Peyer's patch (tissue), 4 donors: ENCODE measurements around the gene VEGFD. TPM values are rescaled to one million over a fixed set of nuclear protein-coding genes. Genes with fewer than 3 reads are reported as not detected.

Experiments
- DNase-seq, 3 donors: peaks; one replicate each; pipeline ENCODE4 v3.0.0-alpha.2; 2017 to 2019
- H3K27ac ChIP-seq, 4 donors: fragments of 200-600 bp; sonication (generic); one replicate each; pipeline ENCODE4 v1.5.1; 2016 to 2019
- H3K27me3 ChIP-seq, 2 donors: fragments of 200-600 bp; sonication (generic); one replicate each; pipeline ENCODE4 v1.5.1; 2019
- H3K36me3 ChIP-seq, 3 donors: fragments of 200-600 bp; sonication (generic); one replicate each; pipeline ENCODE4 v1.5.1; 2016 to 2019
- H3K4me1 ChIP-seq, 4 donors: fragments of 200-600 bp; sonication (generic); one replicate each; pipeline ENCODE4 v1.5.1; 2016 to 2019
- H3K4me3 ChIP-seq, 4 donors: fragments of 200-600 bp; sonication (generic); 1 replicate in 3 of 4; 2 replicates in 1 of 4; pipeline ENCODE4 v1.5.1; 2016 to 2019; ENCODE audit warnings: mild to moderate bottlenecking in 1 of 4
- H3K9me3 ChIP-seq, 4 donors: fragments of 200-600 bp; sonication (generic); one replicate each; pipeline ENCODE4 v1.5.1; 2016 to 2019; ENCODE audit warnings: mild to moderate bottlenecking in 1 of 4
- CTCF ChIP-seq, 6 experiments: fragments of 450-650 bp in 4 of 6; fragments of 200-600 bp in 2 of 6; sonication (generic) in 1 of 6; IDR thresholded peaks; one replicate each; pipeline ENCODE4 v1.5.1; 2017 to 2019; ENCODE audit warnings: antibody characterized with exemption in 6 of 6, mild to moderate bottlenecking in 3 of 6, moderate library complexity in 1 of 6
- POLR2A ChIP-seq, 2 donors: fragments of 450-650 bp; IDR thresholded peaks; one replicate each; pipeline ENCODE4 v1.5.1; 2017; ENCODE audit warnings: antibody characterized with exemption in 2 of 2, mild to moderate bottlenecking in 2 of 2, moderate library complexity in 2 of 2
- total RNA-seq, 4 donors: library from RNA; depleted of rRNA; stranded (reverse); fragments of >200 nt; gene quantifications; one replicate each; pipeline ENCODE4 v1.1.0, GENCODE V29; 2016

The VEGFD gene
- total RNA-seq, 4 donors from 2014 or later: 1.9 to 3.4 TPM; not detected in 2

GRCh38 chrX:15366506-15367352 lies 17.5 kb downstream of the VEGFD start:
- TF ChIP-seq POLR2A (IDR thresholded peaks at IDR 0.05): no peak
- TF ChIP-seq CTCF (IDR thresholded peaks at IDR 0.05): no peak
- no peaks in the 10 kb centered on the region for H3K4me1 ChIP-seq
- DNase-seq: no peak
- H3K27me3 ChIP-seq: no peaks in the 10 kb centered on the region
- no peak overlapping the region for H3K27ac ChIP-seq
- H3K36me3 ChIP-seq: no peaks in the 10 kb centered on the region
- H3K9me3 ChIP-seq: no peaks in the 10 kb centered on the region
- H3K4me3 ChIP-seq: no peak overlapping the region

- Histone ChIP-seq H3K36me3 (no peaks in the 10 kb centered on the region), H3K4me1 (no peaks in the 10 kb centered on the region), H3K9me3 (no peaks in the 10 kb centered on the region), H3K27ac (no peak overlapping the region), H3K4me3 (no peak overlapping the region), H3K27me3 (no peaks in the 10 kb centered on the region)
- no peak for TF ChIP-seq CTCF (IDR thresholded peaks at IDR 0.05)
- no peak for DNase-seq
These were observed 24.5 kb downstream of the VEGFD start for GRCh38 chrX:15359701-15360100.

GRCh38 chrX:15358533-15358932 lies 25.7 kb downstream of the VEGFD start:
- TF ChIP-seq CTCF (IDR thresholded peaks at IDR 0.05) (no peak), POLR2A (IDR thresholded peaks at IDR 0.05) (no peak)
- Histone ChIP-seq H3K27ac (no peak overlapping the region), H3K9me3 (no peaks in the 10 kb centered on the region), H3K27me3 (no peaks in the 10 kb centered on the region), H3K4me1 (no peaks in the 10 kb centered on the region), H3K36me3 (no peaks in the 10 kb centered on the region), H3K4me3 (no peak overlapping the region)
- DNase-seq: no peak

- DNase-seq: no peak
- H3K4me3 ChIP-seq: no peak overlapping the region
- no peaks in the 10 kb centered on the region for H3K27me3 ChIP-seq
- no peaks in the 10 kb centered on the region for H3K36me3 ChIP-seq
- H3K9me3 ChIP-seq: no peaks in the 10 kb centered on the region
- no peak overlapping the region for H3K27ac ChIP-seq
- H3K4me1 ChIP-seq: no peaks in the 10 kb centered on the region
- no peak for TF ChIP-seq POLR2A (IDR thresholded peaks at IDR 0.05)
- no peak for TF ChIP-seq CTCF (IDR thresholded peaks at IDR 0.05)
These were observed 27.8 kb downstream of the VEGFD start for GRCh38 chrX:15356444-15356843.

GRCh38 chrX:15350329-15350996 lies 33.8 kb downstream of the VEGFD start:
- no peaks in the 10 kb centered on the region for H3K36me3 ChIP-seq
- DNase-seq: no peak
- no peaks in the 10 kb centered on the region for H3K27me3 ChIP-seq
- no peak overlapping the region for H3K27ac ChIP-seq
- no peaks in the 10 kb centered on the region for H3K4me1 ChIP-seq
- no peaks in the 10 kb centered on the region for H3K9me3 ChIP-seq
- H3K4me3 ChIP-seq: no peak overlapping the region
- TF ChIP-seq CTCF (IDR thresholded peaks at IDR 0.05) (no peak), POLR2A (IDR thresholded peaks at IDR 0.05) (no peak)
